Heart left ventricle (tissue), 16 donors: ENCODE measurements around the gene KNL1. TPM values are rescaled to one million over a fixed set of nuclear protein-coding genes. Genes with fewer than 3 reads are reported as not detected.

ENCODE experiments used
- ATAC-seq, 4 donors: fragments of 200-7000 bp; cut with Tn5 transposase; one replicate each; pipeline ENCODE4 v1.9.1; 2020 to 2022; ENCODE audit warnings: moderate library complexity in 4 of 4, mild to moderate bottlenecking in 3 of 4, moderate number of reproducible peaks in 1 of 4
- DNase-seq, 5 donors: peaks; one replicate each; pipeline ENCODE4 v3.0.0-alpha.2; 2020
- H3K27ac ChIP-seq, 12 donors: fragments of 200-600 bp; sonication (generic) in 4 of 12; one replicate each; pipeline versions ENCODE4 v1.5.0 to v1.8.0; 2016 to 2022; ENCODE audit warnings: mild to moderate bottlenecking in 2 of 12
- H3K27me3 ChIP-seq, 9 donors: fragments of 200-600 bp; sonication (generic) in 2 of 9; one replicate each; pipeline versions ENCODE4 v1.5.1 to v1.8.0; 2016 to 2022; ENCODE audit warnings: mild to moderate bottlenecking in 3 of 9
- H3K36me3 ChIP-seq, 9 donors: fragments of 200-600 bp; sonication (generic) in 2 of 9; one replicate each; pipeline versions ENCODE4 v1.5.0 to v1.8.0; 2018 to 2022; ENCODE audit warnings: mild to moderate bottlenecking in 2 of 9
- H3K4me1 ChIP-seq, 12 donors: fragments of 200-600 bp; sonication (generic) in 4 of 12; one replicate each; pipeline versions ENCODE4 v1.5.0 to v1.8.0; 2016 to 2022; ENCODE audit warnings: mild to moderate bottlenecking in 3 of 12
- H3K4me3 ChIP-seq, 12 donors: fragments of 200-600 bp; sonication (generic) in 4 of 12; one replicate each; pipeline versions ENCODE4 v1.5.0 to v1.8.0; 2017 to 2022; ENCODE audit warnings: mild to moderate bottlenecking in 9 of 12, moderate library complexity in 4 of 12
- H3K9me3 ChIP-seq, 12 donors: fragments of 200-600 bp; sonication (generic) in 4 of 12; one replicate each; pipeline versions ENCODE4 v1.5.0 to v1.8.0; 2016 to 2022; ENCODE audit warnings: mild to moderate bottlenecking in 1 of 12
- CTCF ChIP-seq, 12 donors: fragments of 200-600 bp; sonication (generic) in 4 of 12; IDR thresholded peaks; one replicate each; pipeline versions ENCODE4 v1.5.0 to v1.8.0; 2018 to 2022; ENCODE audit warnings: antibody characterized with exemption in 12 of 12, mild to moderate bottlenecking in 5 of 12
- POLR2A ChIP-seq, 2 donors: fragments of 450-650 bp; IDR thresholded peaks; one replicate each; pipeline ENCODE4 v1.6.1; 2017; ENCODE audit warnings: antibody characterized with exemption in 2 of 2, mild to moderate bottlenecking in 2 of 2, moderate library complexity in 2 of 2
- WGBS, 4 donors: extraction: QIAGEN DNeasy Blood & Tissue Kit in 2 of 4; methylation state at CpG; one replicate each; pipeline versions ENCODE4 v1.1.5 to v1.1.7; 2013 to 2018; 5-methylcytosine and 5-hydroxymethylcytosine counted together
- intact Hi-C, 10 donors: fragments of 100-400 bp; cut with DNase I; formaldehyde crosslinking; loops; one replicate each; pipeline versions ENCODE4 v1.11.1 to v1.14.2; 2022
- polyA plus RNA-seq, 2 donors: library from polyadenylated mRNA; stranded (reverse); fragments of 200-250 nt; gene quantifications; one replicate each; pipeline ENCODE4 v1.2.3, GENCODE V29; 2013
- total RNA-seq, 9 donors: library from RNA; depleted of rRNA in 2 of 9; stranded (reverse); fragments of >200 nt in 2 of 9; fragmentation: NEBNext Ultra II Directional in 3 of 9; extraction: Animal tissue kit (Norgen Biotek cat#: 25700) in 3 of 9; gene quantifications; one replicate each; pipeline versions ENCODE4 v1.1.0 to v1.2.4, GENCODE V29; 2016 to 2023
- donor health status: ischemic (EF 13 %, LVEDD 7.1; RV severe dilation, severe dysfunction).
- donor health status: healthy with polysubstance abuse.
- donor health status: DM: no; HTN: yes; CAD: no.
- donor health status: DM: no; HTN: no; CAD: no.
- donor health status: ischemic (EF 25% LVEDD 6.9; RV normal size, moderate dysfunction).
- donor health status: ischemic (EF 25% LVEDD 5.7; RV mildly dilated, moderate dysfunction).
- donor health status: healthy.
- donor health status: DM: yes; HTN: yes; CAD: no.
- donor health status: ischemic (EF 35%, LVEDD 5.7; RV mildly dilated, moderate dysfunction).
- donor health status: nonischemic (EF 11% LVEDD 7.7; RV severe dilation, severe dysfunction).
- donor health status: DM: yes; HTN: yes; CAD: no.
- donor health status: PGD.
- donor health status: ischemic (EF 29% LVEDD 5.4; RV normal size, mild dysfunction).
- donor health status: nonischemic (EF 23%, LVEDD 6.1; RV moderate dilation, normal function).

The KNL1 gene
- total and polyA plus RNA-seq, 11 donors: 0.04 to 5.9 (median 0.62) TPM; not detected in 1

DNA sequence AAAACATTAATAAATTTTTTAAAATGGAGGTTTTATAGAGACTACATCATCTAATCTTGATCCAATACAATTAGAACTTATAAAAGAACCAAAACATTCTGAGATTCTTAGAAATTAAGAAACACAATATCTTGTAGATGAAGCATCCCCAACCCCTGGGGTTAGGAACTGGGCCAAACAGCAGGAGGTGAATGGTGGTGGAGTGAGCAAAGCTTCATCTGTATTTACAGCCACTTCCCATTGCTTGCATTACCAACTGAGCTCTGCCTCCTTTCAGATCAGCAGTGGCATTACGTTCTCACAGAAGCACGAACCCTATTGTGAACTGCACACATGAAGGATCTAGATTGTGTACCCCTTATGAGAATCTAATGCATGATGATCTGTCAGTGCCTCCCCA is 36.3 kb downstream of the KNL1 start:
- no peaks in the 10 kb centered on the region for H3K4me1 ChIP-seq
- H3K9me3 ChIP-seq: no peaks in the 10 kb centered on the region
- WGBS, 4 donors: 97 to 100% (median 98%) methylated on average over 2 of the region's 2 CpGs
- intact Hi-C loops: no loop called here
- no peak overlapping the region for H3K4me3 ChIP-seq
- H3K27me3 ChIP-seq: no peaks in the 10 kb centered on the region
- TF ChIP-seq CTCF (IDR thresholded peaks at IDR 0.05) (no peak), POLR2A (IDR thresholded peaks at IDR 0.05) (no peak)
- ATAC-seq: no peak
- DNase-seq: no peak
- peaks cover 0 to 6% (median 0%) of the 10 kb centered on the region in 9 donors for H3K36me3 ChIP-seq
- no peak overlapping the region for H3K27ac ChIP-seq

GRCh38 chr15:40633178-40633577 is 39.1 kb downstream of the KNL1 start:
- ATAC-seq: no peak
- intact Hi-C loops: no loop called here
- 88 to 97% (median 96%) methylated on average over 9 of the region's 9 CpGs for WGBS, 4 donors

DNA sequence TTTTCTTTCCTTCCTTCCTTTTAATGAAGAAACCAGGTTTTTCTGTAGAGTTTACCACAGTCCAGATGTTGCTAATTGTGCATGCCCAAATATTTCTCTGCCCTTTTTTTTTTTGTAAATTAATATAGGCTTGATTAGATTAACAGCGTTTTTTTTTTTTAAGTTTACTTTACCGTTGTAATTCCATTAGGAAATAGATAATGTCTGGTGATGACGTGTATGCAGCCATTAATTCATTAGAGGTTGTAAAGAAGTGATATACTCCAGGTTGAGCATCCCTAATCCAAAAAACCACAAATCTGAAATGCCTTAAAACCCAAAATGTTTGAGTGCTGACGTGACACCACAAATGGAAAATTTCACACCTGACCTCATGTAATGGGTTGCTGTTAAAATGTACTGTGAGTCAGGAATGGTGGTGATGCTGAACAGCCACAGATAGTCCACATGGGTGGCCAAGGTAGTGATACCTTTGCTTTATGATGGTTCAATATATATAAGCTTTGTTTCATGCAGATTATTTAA is 43.2 kb downstream of the KNL1 start:
- DNase-seq (no peak), ATAC-seq (no peak)
- intact Hi-C loops: no loop called here
- H3K27ac ChIP-seq: no peak overlapping the region
- H3K36me3 ChIP-seq: peaks cover 0 to 10% (median 0%) of the 10 kb centered on the region in 9 donors
- no peaks in the 10 kb centered on the region for H3K27me3 ChIP-seq
- TF ChIP-seq CTCF (IDR thresholded peaks at IDR 0.05) (no peak), POLR2A (IDR thresholded peaks at IDR 0.05) (no peak)
- WGBS, 4 donors: 71 to 81% (median 74%) methylated on average over 4 of the region's 4 CpGs
- H3K4me1 ChIP-seq: no peaks in the 10 kb centered on the region
- H3K4me3 ChIP-seq: no peak overlapping the region
- no peaks in the 10 kb centered on the region for H3K9me3 ChIP-seq

More at GRCh38 chr15:40633178-40633577, 39.1 kb downstream of the KNL1 start:
- no peaks in the 10 kb centered on the region for H3K27me3 ChIP-seq
- H3K4me3 ChIP-seq: no peak overlapping the region
- H3K27ac ChIP-seq: no peak overlapping the region
- H3K4me1 ChIP-seq: no peaks in the 10 kb centered on the region
- no peak for DNase-seq
- TF ChIP-seq POLR2A (IDR thresholded peaks at IDR 0.05) (no peak), CTCF (IDR thresholded peaks at IDR 0.05) (no peak)
- peaks cover 0 to 6% (median 0%) of the 10 kb centered on the region in 9 donors for H3K36me3 ChIP-seq
- no peaks in the 10 kb centered on the region for H3K9me3 ChIP-seq

- H3K36me3 ChIP-seq: peaks cover 0 to 10% (median 0%) of the 10 kb centered on the region in 9 donors
- H3K4me1 ChIP-seq: no peaks in the 10 kb centered on the region
- DNase-seq: no peak
- no peak overlapping the region for H3K27ac ChIP-seq
- WGBS, 4 donors: 94 to 99% (median 97%) methylated on average over 5 of the region's 5 CpGs
- no peak for TF ChIP-seq CTCF (IDR thresholded peaks at IDR 0.05)
- no peak for TF ChIP-seq POLR2A (IDR thresholded peaks at IDR 0.05)
- no peak overlapping the region for H3K4me3 ChIP-seq
- intact Hi-C loops: no loop called here
- no peaks in the 10 kb centered on the region for H3K9me3 ChIP-seq
- no peak for ATAC-seq
- no peaks in the 10 kb centered on the region for H3K27me3 ChIP-seq
Measured at GRCh38 chr15:40639677-40640076, 45.6 kb downstream of the KNL1 start.
